Kidney (tissue), 14 donors: ENCODE measurements around the gene SLC7A14. TPM values are rescaled to one million over a fixed set of nuclear protein-coding genes. Genes with fewer than 3 reads are reported as not detected.

Source experiments
- DNase-seq, 5 donors: peaks; one replicate each; pipeline ENCODE4 v3.0.0-alpha.2; 2013 to 2020
- FAIRE-seq: peaks from 2 replicates; lab custom pipeline; 2012; peaks lifted over from hg19 to GRCh38; lab: Jason Lieb, UNC
- H3K27ac ChIP-seq, 2 donors: one replicate each; pipeline ENCODE4 v1.7.0; 2013; ENCODE audit warnings: low read depth in 2 of 2, low read length in 2 of 2, inconsistent platforms in 1 of 2
- H3K27me3 ChIP-seq: one replicate; pipeline ENCODE4 v1.7.1; 2013; ENCODE audit warnings: low read length, inconsistent platforms; ENCODE audit not compliant: control insufficient read depth, insufficient read depth
- H3K36me3 ChIP-seq, 3 donors: one replicate each; pipeline versions ENCODE4 v1.7.0 to v1.7.1; 2013; ENCODE audit warnings: low read length in 3 of 3, control low read depth in 1 of 3, inconsistent platforms in 1 of 3; ENCODE audit not compliant: insufficient read depth in 3 of 3, control insufficient read depth in 2 of 3
- H3K4me1 ChIP-seq, 3 donors: one replicate each; pipeline versions ENCODE4 v1.7.0 to v1.7.1; 2013; ENCODE audit warnings: low read length in 3 of 3, inconsistent platforms in 1 of 3, low read depth in 1 of 3; ENCODE audit not compliant: control insufficient read depth in 2 of 3, insufficient read depth in 2 of 3
- H3K4me3 ChIP-seq, 3 donors: one replicate each; pipeline versions ENCODE4 v1.7.0 to v1.8.1; 2013; ENCODE audit warnings: low read length in 3 of 3, control low read depth in 1 of 3, inconsistent platforms in 1 of 3
- H3K9ac ChIP-seq, 3 donors: one replicate each; pipeline versions ENCODE4 v1.7.0 to v1.7.1; 2013; ENCODE audit warnings: low read length in 3 of 3, control low read depth in 1 of 3, inconsistent platforms in 1 of 3
- H3K9me3 ChIP-seq, 3 donors: one replicate each; pipeline versions ENCODE4 v1.7.0 to v1.7.1; 2013; ENCODE audit warnings: low read length in 3 of 3, control low read depth in 1 of 3, inconsistent platforms in 1 of 3; ENCODE audit not compliant: control insufficient read depth in 2 of 3, insufficient read depth in 1 of 3
- CTCF ChIP-seq: IDR thresholded peaks from 3 replicates; pipeline ENCODE4 v1.5.1; 2012; ENCODE audit warnings: mild to moderate bottlenecking, moderate library complexity, borderline replicate concordance; ENCODE audit not compliant: insufficient read depth; ENCODE audit errors: extremely low read depth
- intact Hi-C: fragments of 100-400 bp; cut with DNase I; formaldehyde crosslinking; loops from one replicate; pipeline ENCODE4 v1.11.1; 2022
- polyA plus RNA-seq: library from polyadenylated mRNA; stranded (reverse); fragments of 350-450 nt; fragmentation: Illumina TruSeq; extraction: RNeasy Lipid Tissue Mini Kit (QIAGEN cat#74804); gene quantifications from one replicate; pipeline ENCODE4 v1.2.3, GENCODE V29; 2014; ENCODE audit warnings: low read depth, low replicate concordance; ENCODE audit not compliant: insufficient read depth
- total RNA-seq: library from RNA; stranded (reverse); fragmentation: NEBNext Ultra II Directional; extraction: Animal tissue kit (Norgen Biotek cat#: 25700); gene quantifications from one replicate; pipeline ENCODE4 v1.2.1, GENCODE V29; 2021
- donor health status: control.
- donor health status: control.
- donor health status: control.
- donor health status: control.
- donor health status: control.
- donor health status: DM: yes; HTN: yes; CAD: no.
- donor health status: Normal renal cell carcinoma (clear cell type).

SLC7A14 gene
- total and polyA plus RNA-seq, 2 donors from 2014 or later, result 0.04 TPM; not detected in 1

GRCh38 chr3:170417090-170417489 is 168.8 kb downstream of the SLC7A14 start:
- Histone ChIP-seq H3K4me1 (peaks cover 3 to 7% (median 5%) of the 10 kb centered on the region in 3 donors), H3K4me3 (no peak overlapping the region), H3K9ac (no peak overlapping the region), H3K27me3 (peaks cover 4% of the 10 kb centered on the region), H3K36me3 (no peaks in the 10 kb centered on the region), H3K27ac (no peak overlapping the region), H3K9me3 (no peaks in the 10 kb centered on the region)
- intact Hi-C loops, result no loop called here
- no peak for TF ChIP-seq CTCF
- DNase-seq, result no peak
- FAIRE-seq, result no peak

- TF ChIP-seq CTCF, result peak; percentile 97
- Histone ChIP-seq H3K4me1 (peaks cover 3 to 6% (median 5%) of the 10 kb centered on the region in 3 donors), H3K9me3 (no peaks in the 10 kb centered on the region), H3K9ac (no peak overlapping the region), H3K27me3 (peaks cover 4% of the 10 kb centered on the region), H3K27ac (no peak overlapping the region), H3K4me3 (no peak overlapping the region), H3K36me3 (no peaks in the 10 kb centered on the region)
- FAIRE-seq (no peak), DNase-seq (peak in 4 of 5 donors; percentile 61 to 92 (median 76))
- intact Hi-C loops, result no loop called here
Measured at GRCh38 chr3:170414202-170414663, 171.6 kb downstream of the SLC7A14 start.

- DNase-seq (no peak), FAIRE-seq (no peak)
- intact Hi-C loops, result no loop called here
- peaks cover 0 to 3% (median under 1%) of the 10 kb centered on the region in 3 donors for H3K4me1 ChIP-seq
- H3K27me3 ChIP-seq, result peaks cover 4% of the 10 kb centered on the region
- H3K4me3 ChIP-seq, result no peak overlapping the region
- no peak overlapping the region for H3K27ac ChIP-seq
- no peak for TF ChIP-seq CTCF
- no peak overlapping the region for H3K9ac ChIP-seq
- H3K36me3 ChIP-seq, result no peaks in the 10 kb centered on the region
- H3K9me3 ChIP-seq, result no peaks in the 10 kb centered on the region
Measured at GRCh38 chr3:170413291-170413690, 172.6 kb downstream of the SLC7A14 start.

GRCh38 chr3:170410428-170411029 is 175.3 kb downstream of the SLC7A14 start:
- peak in 2 of 5 donors; percentile 45 to 67 for DNase-seq
- peak; percentile 60 for TF ChIP-seq CTCF
- H3K4me1 ChIP-seq, result peaks cover 0 to 3% (median 0%) of the 10 kb centered on the region in 3 donors
- no peaks in the 10 kb centered on the region for H3K9me3 ChIP-seq
- no peaks in the 10 kb centered on the region for H3K36me3 ChIP-seq
- peak; percentile 74 for FAIRE-seq
- H3K9ac ChIP-seq, result no peak overlapping the region
- H3K4me3 ChIP-seq, result no peak overlapping the region
- no peaks in the 10 kb centered on the region for H3K27me3 ChIP-seq
- intact Hi-C loops, result no loop called here
- H3K27ac ChIP-seq, result no peak overlapping the region
